GM23248 (cell line): ENCODE data around the gene DPPA5. TPM values are rescaled to one million over a fixed set of nuclear protein-coding genes. Genes with fewer than 3 reads are reported as not detected.
A peak's percentile ranks its signal among the peaks of the same experiment; 100 is the strongest.
"Not testable (repeated sequence)": the region's sequence is repeated elsewhere in the genome, so short reads cannot be mapped to it uniquely, and the experiment has no call there.

Source experiments
- DNase-seq: peaks from one replicate; pipeline ENCODE4 v3.0.0-alpha.2; 2015
- H2AFZ ChIP-seq: fragments of 200-600 bp; sonication (generic); 2 replicates; pipeline ENCODE4 v1.6.1; 2016; ENCODE audit warnings: antibody characterized with exemption
- H3F3A ChIP-seq: fragments of 200-600 bp; sonication (generic); 2 replicates; pipeline ENCODE4 v1.6.1; 2016; ENCODE audit warnings: mild to moderate bottlenecking, antibody characterized with exemption, mixed run types; ENCODE audit not compliant: insufficient read depth
- H3K27ac ChIP-seq: fragments of 200-600 bp; sonication (generic); 2 replicates; pipeline ENCODE4 v1.5.1; 2016; ENCODE audit warnings: mild to moderate bottlenecking
- H3K27me3 ChIP-seq: fragments of 200-600 bp; sonication (generic); replicated peaks from 2 replicates; pipeline ENCODE4 v1.6.1; 2016; ENCODE audit warnings: mild to moderate bottlenecking; ENCODE audit not compliant: insufficient read depth
- H3K36me3 ChIP-seq: fragments of 200-600 bp; sonication (generic); 2 replicates; pipeline ENCODE4 v1.6.1; 2016; ENCODE audit warnings: low read depth, mild to moderate bottlenecking
- H3K4me1 ChIP-seq: fragments of 200-600 bp; sonication (generic); 2 replicates; pipeline ENCODE4 v1.6.1; 2016; ENCODE audit warnings: mild to moderate bottlenecking; ENCODE audit not compliant: insufficient read depth
- H3K4me2 ChIP-seq: fragments of 200-600 bp; sonication (generic); one replicate; pipeline ENCODE4 v1.6.1; 2016; ENCODE audit warnings: mild to moderate bottlenecking; ENCODE audit not compliant: unreplicated experiment
- H3K4me3 ChIP-seq: fragments of 200-600 bp; sonication (generic); 2 replicates; pipeline ENCODE4 v1.5.1; 2016; ENCODE audit warnings: mild to moderate bottlenecking
- H3K79me2 ChIP-seq: fragments of 200-600 bp; sonication (generic); 2 replicates; pipeline ENCODE4 v1.6.1; 2016; ENCODE audit warnings: mild to moderate bottlenecking; ENCODE audit not compliant: insufficient read depth
- H3K9ac ChIP-seq: fragments of 200-600 bp; sonication (generic); 2 replicates; pipeline ENCODE4 v1.6.1; 2016; ENCODE audit warnings: mild to moderate bottlenecking
- H3K9me2 ChIP-seq: fragments of 200-600 bp; sonication (generic); 2 replicates; pipeline ENCODE4 v1.6.1; 2016; ENCODE audit warnings: mixed run types, mild to moderate bottlenecking, moderate library complexity; ENCODE audit not compliant: insufficient read depth
- H3K9me3 ChIP-seq: fragments of 200-600 bp; sonication (generic); one replicate; pipeline ENCODE4 v1.6.1; 2017; ENCODE audit warnings: low read depth
- H4K20me1 ChIP-seq: fragments of 200-600 bp; sonication (generic); 2 replicates; pipeline ENCODE4 v1.6.0; 2016; ENCODE audit not compliant: insufficient read depth
- EZH2 ChIP-seq: fragments of 200-600 bp; sonication (generic); IDR thresholded peaks from 2 replicates; pipeline ENCODE4 v1.6.1; 2018; ENCODE audit warnings: antibody characterized with exemption, mild to moderate bottlenecking; ENCODE audit not compliant: insufficient read depth, poor library complexity, severe bottlenecking
- EZH2phosphoT487 ChIP-seq: fragments of 200-600 bp; sonication (generic); IDR thresholded peaks from 2 replicates; pipeline ENCODE4 v1.6.1; 2018; ENCODE audit warnings: antibody characterized with exemption, moderate library complexity, mild to moderate bottlenecking, low read depth; ENCODE audit not compliant: insufficient read depth
- whole genome bisulfite sequencing, 2 experiments: methylation state at CpG; one replicate each; pipeline ENCODE4 v1.1.6; 2015 to 2017; ENCODE audit warnings: low lambda C conversion rate in 2 of 2, low coverage in 1 of 2; ENCODE audit errors: missing lambda C conversion rate in 2 of 2; 5-methylcytosine and 5-hydroxymethylcytosine counted together
- in situ Hi-C: fragments of 300-500 bp; cut with MboI; formaldehyde crosslinking; loops from 2 replicates; pipeline ENCODE4 v1.15.0; 2020
- polyA plus RNA-seq: library from polyadenylated mRNA; unstranded; fragments of >200 nt; fragmentation: Nextera tagmentation; extraction: Ambion mirVana; gene quantifications from 2 replicates; pipeline ENCODE4 v1.2.1, GENCODE V29; 2016
- small RNA-seq: library from RNA; depleted of rRNA; stranded (forward); fragments of <200 nt; gene quantifications from one replicate; pipeline ENCODE3, GENCODE V24; 2014; ENCODE audit warnings: low read depth, low replicate concordance
- total RNA-seq: library from RNA; depleted of rRNA; stranded (reverse); fragments of >200 nt; shearing (Covaris generic); gene quantifications from 2 replicates; pipeline ENCODE4 v1.2.3, GENCODE V29; 2014; rRNA removed

The DPPA5 gene
- total and polyA plus RNA-seq, 2 experiments from 2014 or later = not detected

GRCh38 chr6:73308712-73309534, 45.2 kb downstream of the DPPA5 start:
- Histone ChIP-seq H3K36me3 (no peaks in the 10 kb centered on the region), H2AFZ (peak overlapping the region; percentile 88), H3K4me1 (no peaks in the 10 kb centered on the region), H3K79me2 (no peaks in the 10 kb centered on the region), H3K9me2 (no peaks in the 10 kb centered on the region), H3K27ac (no peak overlapping the region), H4K20me1 (no peaks in the 10 kb centered on the region), H3K9me3 (no peaks in the 10 kb centered on the region), H3K4me3 (peak overlapping the region; percentile 80), H3K9ac (peak overlapping the region; percentile 72), H3K4me2 (peak overlapping the region; percentile 96), H3F3A (no peaks in the 10 kb centered on the region), H3K27me3 (no peaks in the 10 kb centered on the region)
- in situ Hi-C loops = no loop called here
- 96 to 98% methylated on average over 26 of the region's 26 CpGs for WGBS, 2 experiments
- no peak for TF ChIP-seq EZH2phosphoT487
- no peak for TF ChIP-seq EZH2
- DNase-seq = no peak

GRCh38 chr6:73303773-73304172, 50.3 kb downstream of the DPPA5 start:
- WGBS, 2 experiments = 68 to 73% methylated on average over 7 of the region's 7 CpGs

More at GRCh38 chr6:73303773-73304172, 50.3 kb downstream of the DPPA5 start:
- H2AFZ ChIP-seq, H3K79me2 ChIP-seq, H3F3A ChIP-seq, H3K4me1 ChIP-seq, H3K36me3 ChIP-seq, H3K27me3 ChIP-seq, H3K4me2 ChIP-seq, H3K4me3 ChIP-seq, in situ Hi-C loops, H3K9me2 ChIP-seq, H3K9ac ChIP-seq, DNase-seq, H4K20me1 ChIP-seq, H3K9me3 ChIP-seq, H3K27ac ChIP-seq: not testable (repeated sequence)

Small RNA genes within 50 kb of the gene (small RNA-seq; reads per million reads assigned to genes)
- gene RPL39P3 = 0.19 reads per million

Other genes starting within 250 kb of the DPPA5 start
- gene KHDC1L, start 128.8 kb downstream of the DPPA5 start, total RNA-seq = not detected in 2 replicates
- gene KHDC1L, start 128.8 kb downstream of the DPPA5 start, polyA plus RNA-seq = not detected in 2 replicates
- 0.13 and 1.1 TPM in 2 replicates for gene KHDC1, start 91.1 kb downstream of the DPPA5 start, total RNA-seq
- 2.9 and 3.8 TPM in 2 replicates for gene KHDC1, start 91.1 kb downstream of the DPPA5 start, polyA plus RNA-seq
- not detected in 2 replicates for gene KHDC3L, start 8.4 kb upstream of the DPPA5 start, total RNA-seq
- gene KHDC3L, start 8.4 kb upstream of the DPPA5 start, polyA plus RNA-seq = not detected in 2 replicates
- not detected in 2 replicates for gene OOEP, start 15.6 kb upstream of the DPPA5 start, total RNA-seq
- not detected in 2 replicates for gene OOEP, start 15.6 kb upstream of the DPPA5 start, polyA plus RNA-seq
- gene DDX43, start 40.6 kb upstream of the DPPA5 start, total RNA-seq = 0.11 and 0.13 TPM in 2 replicates
- gene DDX43, start 40.6 kb upstream of the DPPA5 start, polyA plus RNA-seq = 0.38 and 0.51 TPM in 2 replicates
- gene CGAS, start 98.0 kb upstream of the DPPA5 start, total RNA-seq = 4.8 and 6.3 TPM in 2 replicates
- 3.7 TPM in 2 replicates for gene CGAS, start 98.0 kb upstream of the DPPA5 start, polyA plus RNA-seq
- gene MTO1, start 107.5 kb upstream of the DPPA5 start, total RNA-seq = 22.9 and 28.9 TPM in 2 replicates
- gene MTO1, start 107.5 kb upstream of the DPPA5 start, polyA plus RNA-seq = 21.8 and 23.0 TPM in 2 replicates
- gene EEF1A1, start 166.8 kb upstream of the DPPA5 start, total RNA-seq = 13,436 and 14,561 TPM in 2 replicates
- 3,887 and 3,918 TPM in 2 replicates for gene EEF1A1, start 166.8 kb upstream of the DPPA5 start, polyA plus RNA-seq